CD8-positive, alpha-beta memory T cell (primary cell): ENCODE results near the gene NPFFR2. TPM values are rescaled to one million over a fixed set of nuclear protein-coding genes. Genes with fewer than 3 reads are reported as not detected.
"Not testable (repeated sequence)": the region's sequence is repeated elsewhere in the genome, so short reads cannot be mapped to it uniquely, and the experiment has no call there.

Experiments used
- CTCF ChIA-PET: fragments of 350-600 bp; sonication (Branson Sonifier 250); formaldehyde crosslinking; loops from one replicate; lab custom pipeline; 2021; ENCODE audit warnings: antibody characterized with exemption; lab: Charles Lee
- POLR2A ChIA-PET: fragments of 350-600 bp; sonication (Branson Sonifier 250); formaldehyde crosslinking; loops from one replicate; lab custom pipeline; 2021; ENCODE audit warnings: antibody characterized with exemption; lab: Charles Lee
- DNase-seq, 5 donors: peaks; one replicate each; pipeline versions ENCODE4 v3.0.0 to v3.0.0-alpha.2; 2020 to 2022; ENCODE audit warnings: mixed read lengths in 1 of 5
- H3K27ac ChIP-seq: one replicate; pipeline ENCODE4 v1.7.0; 2013; ENCODE audit warnings: low read depth, mild to moderate bottlenecking, low read length, moderate library complexity
- H3K27me3 ChIP-seq: 2 replicates; pipeline ENCODE4 v1.7.0; 2013; ENCODE audit warnings: low read length, mild to moderate bottlenecking; ENCODE audit not compliant: insufficient read depth, poor library complexity, severe bottlenecking
- H3K36me3 ChIP-seq: 2 replicates; pipeline ENCODE4 v1.7.0; 2013; ENCODE audit warnings: mild to moderate bottlenecking, low read length, moderate library complexity; ENCODE audit not compliant: insufficient read depth
- H3K4me1 ChIP-seq: 2 replicates; pipeline ENCODE4 v1.7.0; 2013; ENCODE audit warnings: mild to moderate bottlenecking, low read length, moderate library complexity; ENCODE audit not compliant: insufficient read depth
- H3K4me3 ChIP-seq: 2 replicates; pipeline ENCODE4 v1.7.0; 2013; ENCODE audit warnings: mild to moderate bottlenecking, low read length
- H3K9me3 ChIP-seq: 2 replicates; pipeline ENCODE4 v1.7.0; 2013; ENCODE audit warnings: mild to moderate bottlenecking, low read length
- H3K27ac Mint-ChIP-seq, 8 donors: one replicate each; pipeline ENCODE4 v1.8.0; 2020 to 2021; ENCODE audit warnings: mixed read lengths in 8 of 8, mild to moderate bottlenecking in 6 of 8, inconsistent platforms in 3 of 8, moderate library complexity in 3 of 8
- H3K27me3 Mint-ChIP-seq, 2 donors: one replicate each; pipeline ENCODE4 v1.8.0; 2020 to 2021; ENCODE audit warnings: mixed read lengths in 2 of 2, mild to moderate bottlenecking in 1 of 2, moderate library complexity in 1 of 2
- H3K36me3 Mint-ChIP-seq, 3 donors: one replicate each; pipeline ENCODE4 v1.8.0; 2020 to 2021; ENCODE audit warnings: mixed read lengths in 3 of 3, inconsistent platforms in 1 of 3, mild to moderate bottlenecking in 1 of 3
- H3K4me1 Mint-ChIP-seq, 3 donors: one replicate each; pipeline ENCODE4 v1.8.0; 2020 to 2021; ENCODE audit warnings: mixed read lengths in 3 of 3, inconsistent platforms in 1 of 3, mild to moderate bottlenecking in 1 of 3
- H3K4me3 Mint-ChIP-seq, 7 donors: one replicate each; pipeline ENCODE4 v1.8.0; 2020 to 2021; ENCODE audit warnings: mixed read lengths in 7 of 7, mild to moderate bottlenecking in 6 of 7, moderate library complexity in 4 of 7, inconsistent platforms in 2 of 7
- H3K9me3 Mint-ChIP-seq, 5 donors: one replicate each; pipeline ENCODE4 v1.8.0; 2020 to 2022; ENCODE audit warnings: mixed read lengths in 5 of 5, mild to moderate bottlenecking in 3 of 5, moderate library complexity in 2 of 5, inconsistent platforms in 1 of 5
- polyA plus RNA-seq: library from polyadenylated mRNA; unstranded; fragments of 300-500 nt; fragmentation: Illumina TruSeq; gene quantifications from one replicate; pipeline ENCODE4 v1.2.3, GENCODE V29; 2021
- total RNA-seq, 2 experiments: library from RNA; stranded (reverse); gene quantifications; one replicate each; pipeline ENCODE4 v1.2.3, GENCODE V29; 2021

NPFFR2 gene
- total and polyA plus RNA-seq, 3 experiments from 2014 or later: not detected

- Mint-ChIP-seq H3K4me1 (no peaks in the 10 kb centered on the region), H3K27ac (no peak overlapping the region), H3K4me3 (no peak overlapping the region), H3K27me3 (no peaks in the 10 kb centered on the region), H3K9me3 (no peaks in the 10 kb centered on the region), H3K36me3 (no peaks in the 10 kb centered on the region)
- H3K27me3 ChIP-seq: no peaks in the 10 kb centered on the region
- no peak overlapping the region for H3K4me3 ChIP-seq
- DNase-seq: no peak
- no peaks in the 10 kb centered on the region for H3K9me3 ChIP-seq
- ChIA-PET POLR2A (no interaction called here), CTCF (no interaction called here)
- H3K27ac ChIP-seq: no peak overlapping the region
- H3K36me3 ChIP-seq: no peaks in the 10 kb centered on the region
- H3K4me1 ChIP-seq: no peaks in the 10 kb centered on the region
These were observed 9.2 kb upstream of the NPFFR2 start for GRCh38 chr4:72022553-72022952.

GRCh38 chr4:72055566-72055965, 23.8 kb downstream of the NPFFR2 start:
- ChIA-PET POLR2A (no interaction called here), CTCF (no interaction called here)
- Histone ChIP-seq H3K4me1 (no peaks in the 10 kb centered on the region), H3K9me3 (no peaks in the 10 kb centered on the region), H3K4me3 (no peak overlapping the region), H3K27ac (no peak overlapping the region), H3K27me3 (no peaks in the 10 kb centered on the region), H3K36me3 (no peaks in the 10 kb centered on the region)
- Mint-ChIP-seq H3K36me3 (no peaks in the 10 kb centered on the region), H3K27ac (no peak overlapping the region), H3K4me3 (no peak overlapping the region), H3K9me3 (peaks cover 0 to 6% (median 0%) of the 10 kb centered on the region in 5 donors), H3K4me1 (no peaks in the 10 kb centered on the region), H3K27me3 (peaks cover 0 to 1% of the 10 kb centered on the region in 2 donors)
- DNase-seq: no peak

GRCh38 chr4:72063726-72064125, 31.9 kb downstream of the NPFFR2 start:
- ChIA-PET CTCF (no interaction called here), POLR2A (no interaction called here)
- Histone ChIP-seq H3K4me3 (no peak overlapping the region), H3K27ac (no peak overlapping the region), H3K4me1 (no peaks in the 10 kb centered on the region), H3K27me3 (no peaks in the 10 kb centered on the region), H3K36me3 (no peaks in the 10 kb centered on the region), H3K9me3 (no peaks in the 10 kb centered on the region)
- Mint-ChIP-seq H3K27me3 (no peaks in the 10 kb centered on the region), H3K4me1 (no peaks in the 10 kb centered on the region), H3K27ac (no peak overlapping the region), H3K9me3 (no peaks in the 10 kb centered on the region), H3K36me3 (no peaks in the 10 kb centered on the region), H3K4me3 (no peak overlapping the region)
- no peak for DNase-seq

- Histone ChIP-seq H3K27ac (no peak overlapping the region), H3K4me3 (no peak overlapping the region), H3K4me1 (no peaks in the 10 kb centered on the region), H3K9me3 (no peaks in the 10 kb centered on the region), H3K27me3 (no peaks in the 10 kb centered on the region), H3K36me3 (no peaks in the 10 kb centered on the region)
- CTCF ChIA-PET: no interaction called here
- Mint-ChIP-seq H3K9me3 (peaks cover 0 to 6% (median 0%) of the 10 kb centered on the region in 5 donors), H3K36me3 (no peaks in the 10 kb centered on the region), H3K27ac (no peak overlapping the region), H3K4me3 (no peak overlapping the region), H3K4me1 (no peaks in the 10 kb centered on the region), H3K27me3 (no peaks in the 10 kb centered on the region)
- no peak for DNase-seq
- POLR2A ChIA-PET: no interaction called here
These were observed 35.3 kb downstream of the NPFFR2 start for GRCh38 chr4:72067051-72067450.

GRCh38 chr4:72073816-72074215, 42.0 kb downstream of the NPFFR2 start:
- H3K4me1 ChIP-seq: no peaks in the 10 kb centered on the region
- no peaks in the 10 kb centered on the region for H3K36me3 ChIP-seq
- ChIA-PET CTCF (no interaction called here), POLR2A (no interaction called here)
- H3K9me3 ChIP-seq: no peaks in the 10 kb centered on the region
- Mint-ChIP-seq H3K27me3 (no peaks in the 10 kb centered on the region), H3K9me3 (peaks cover 0 to 6% (median 3%) of the 10 kb centered on the region in 5 donors), H3K36me3 (no peaks in the 10 kb centered on the region), H3K4me1 (no peaks in the 10 kb centered on the region), H3K4me3 (no peak overlapping the region), H3K27ac (no peak overlapping the region)
- H3K4me3 ChIP-seq: no peak overlapping the region
- no peak for DNase-seq
- H3K27ac ChIP-seq: no peak overlapping the region
- H3K27me3 ChIP-seq: no peaks in the 10 kb centered on the region

DNA sequence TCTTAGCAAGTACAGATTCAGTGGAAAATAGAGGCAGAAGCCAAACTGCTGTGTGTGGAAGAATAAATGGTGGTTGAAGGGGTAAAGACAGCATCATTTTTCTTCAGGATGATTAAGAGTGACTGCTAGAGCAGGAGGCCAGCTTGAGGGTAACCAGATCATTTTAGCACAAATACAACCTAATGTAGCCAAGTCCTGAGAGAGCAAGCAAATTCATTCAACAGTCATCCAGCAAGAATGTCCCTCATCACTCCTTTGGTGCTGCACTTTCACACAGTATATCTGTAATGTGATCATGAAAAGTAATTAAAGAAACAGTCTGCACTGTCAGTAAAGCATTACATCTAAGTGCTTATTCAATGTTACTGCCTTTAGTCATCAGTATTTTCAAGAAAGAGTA, 44.8 kb downstream of the NPFFR2 start:
- DNase-seq: no peak
- ChIA-PET POLR2A (no interaction called here), CTCF (interaction anchor here (1.5 kb wide), 1 partner anchor 10 kb away, joined by 3 read pairs; no protein-coding TSS in a partner anchor)
- no peaks in the 10 kb centered on the region for H3K4me1 ChIP-seq
- H3K27me3 ChIP-seq: no peaks in the 10 kb centered on the region
- Mint-ChIP-seq H3K9me3 (peaks cover 0 to 5% (median 0%) of the 10 kb centered on the region in 5 donors), H3K27me3 (no peaks in the 10 kb centered on the region), H3K4me3 (no peak overlapping the region), H3K27ac (no peak overlapping the region), H3K36me3 (no peaks in the 10 kb centered on the region), H3K4me1 (no peaks in the 10 kb centered on the region)
- no peaks in the 10 kb centered on the region for H3K9me3 ChIP-seq
- no peak overlapping the region for H3K4me3 ChIP-seq
- H3K36me3 ChIP-seq: no peaks in the 10 kb centered on the region
- no peak overlapping the region for H3K27ac ChIP-seq

DNA sequence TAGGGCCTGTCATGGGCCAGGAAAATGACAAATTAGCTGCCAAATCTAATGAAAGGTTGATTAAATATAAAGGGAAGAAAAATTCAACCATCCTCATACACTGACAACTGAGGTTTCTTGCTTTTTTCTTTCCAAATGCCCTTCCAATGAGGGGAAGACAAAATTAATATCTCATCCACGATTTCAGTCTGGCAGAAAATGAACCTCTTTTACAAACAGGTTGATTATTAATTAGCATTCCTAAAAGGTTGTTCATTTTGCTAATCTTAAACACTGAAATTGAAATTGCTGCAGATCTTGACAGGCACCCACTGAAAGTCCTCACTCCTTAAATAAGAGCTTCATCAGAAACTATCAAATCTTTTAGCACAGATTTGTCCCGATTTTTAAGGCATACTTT, 45.5 kb downstream of the NPFFR2 start:
- Mint-ChIP-seq H3K9me3 (peaks cover 0 to 5% (median 0%) of the 10 kb centered on the region in 5 donors), H3K27me3 (no peaks in the 10 kb centered on the region), H3K4me1 (no peaks in the 10 kb centered on the region), H3K4me3 (no peak overlapping the region), H3K27ac (no peak overlapping the region), H3K36me3 (no peaks in the 10 kb centered on the region)
- no peaks in the 10 kb centered on the region for H3K9me3 ChIP-seq
- POLR2A ChIA-PET: no interaction called here
- no peaks in the 10 kb centered on the region for H3K27me3 ChIP-seq
- no peak overlapping the region for H3K27ac ChIP-seq
- H3K4me1 ChIP-seq: no peaks in the 10 kb centered on the region
- CTCF ChIA-PET: interaction anchor here (1.5 kb wide), 1 partner anchor 9 kb away, joined by 3 read pairs; no protein-coding TSS in a partner anchor
- no peaks in the 10 kb centered on the region for H3K36me3 ChIP-seq
- DNase-seq: no peak
- H3K4me3 ChIP-seq: no peak overlapping the region

GRCh38 chr4:72084587-72085011, 52.8 kb downstream of the NPFFR2 start:
- Mint-ChIP-seq H3K4me3 (no peak overlapping the region), H3K27ac (no peak overlapping the region), H3K36me3 (no peaks in the 10 kb centered on the region), H3K27me3 (peaks cover 0 to 2% of the 10 kb centered on the region in 2 donors), H3K9me3 (peaks cover 0 to 2% (median 0%) of the 10 kb centered on the region in 5 donors), H3K4me1 (no peaks in the 10 kb centered on the region)
- H3K9me3 ChIP-seq: no peaks in the 10 kb centered on the region
- H3K4me3 ChIP-seq: no peak overlapping the region
- ChIA-PET POLR2A (no interaction called here), CTCF (no interaction called here)
- H3K27ac ChIP-seq: no peak overlapping the region
- DNase-seq: no peak
- no peaks in the 10 kb centered on the region for H3K27me3 ChIP-seq
- no peaks in the 10 kb centered on the region for H3K36me3 ChIP-seq
- no peaks in the 10 kb centered on the region for H3K4me1 ChIP-seq

DNA sequence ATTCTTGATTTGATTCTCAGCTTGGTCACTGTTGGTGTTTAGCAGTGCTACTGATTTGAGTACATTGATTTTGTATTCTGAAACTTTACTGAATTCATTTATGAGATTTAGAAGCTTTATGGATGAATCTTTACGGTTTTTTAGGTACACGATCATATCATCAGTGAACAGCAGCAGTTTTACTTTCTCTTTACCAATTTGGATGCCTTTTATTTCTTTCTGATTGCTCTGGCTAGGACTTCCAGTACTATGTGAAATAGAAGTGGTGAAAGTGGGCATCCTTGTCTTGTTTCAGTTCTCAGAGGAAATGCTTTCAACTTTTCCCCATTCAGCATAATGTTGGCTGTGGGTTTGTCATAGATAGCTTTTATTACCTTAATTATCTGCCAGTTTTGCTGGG, 58.8 kb downstream of the NPFFR2 start:
- H3K27me3 Mint-ChIP-seq, H3K4me3 ChIP-seq, H3K9me3 Mint-ChIP-seq, H3K4me1 ChIP-seq, H3K36me3 Mint-ChIP-seq, H3K4me1 Mint-ChIP-seq, H3K27ac Mint-ChIP-seq, H3K36me3 ChIP-seq, H3K4me3 Mint-ChIP-seq, H3K27me3 ChIP-seq, H3K27ac ChIP-seq, CTCF ChIA-PET, H3K9me3 ChIP-seq, DNase-seq, POLR2A ChIA-PET: not testable (repeated sequence)
